T47D (cell line): ENCODE measurements around the gene KRTAP1-3.
"Not testable (repeated sequence)": the region's sequence is repeated elsewhere in the genome, so short reads cannot be mapped to it uniquely, and the experiment has no call there.

Experiments
- DNase-seq, 2 experiments: peaks; one replicate each; pipeline versions ENCODE4 v3.0.0 to v3.0.0-alpha.2; 2011 to 2012; ENCODE audit warnings: low read depth in 1 of 2, low spot score in 1 of 2
- JUND ChIP-seq: IDR thresholded peaks from 2 replicates; pipeline ENCODE4 v1.6.1; 2012; ENCODE audit warnings: low read depth
- in situ Hi-C: cut with HindIII; loops from 2 replicates; pipeline ENCODE4 v1.10.0; 2016; ENCODE audit warnings: low sequenced_read_pairs, low pct_unique_long_range_greater_than_20kb

The KRTAP1-3 gene

DNA sequence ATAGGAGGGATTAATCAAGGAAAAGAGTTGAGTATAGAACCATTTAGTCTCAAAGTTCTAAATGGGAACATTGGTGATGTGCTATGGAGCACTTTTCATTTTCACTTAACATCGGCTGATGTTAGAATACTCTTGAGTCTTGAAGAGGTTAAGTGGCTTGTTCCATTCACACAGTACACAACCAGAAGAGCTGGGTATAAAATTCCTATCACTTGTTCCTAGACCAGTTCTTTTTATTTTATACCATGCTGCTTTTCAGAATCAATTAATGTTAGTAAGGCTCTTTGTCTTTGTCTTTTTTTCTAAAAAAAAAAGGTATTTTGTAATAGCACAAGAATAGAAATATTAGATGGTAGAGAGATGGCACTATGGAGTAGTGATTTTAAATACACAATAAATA is 8.3 kb upstream of the KRTAP1-3 start:
- in situ Hi-C loops, result no loop called here
- DNase-seq, result no peak
- no peak for TF ChIP-seq JUND

GRCh38 chr17:41040783-41041571 is 6.3 kb upstream of the KRTAP1-3 start, which contains the start of gene KRTAP1-1:
Gene KRTAP1-1, minus strand, starts transcription at chr17:41041450. Its CDS starts 53 bp downstream, at chr17:41041397.
- peak in 1 of 2 experiments; percentile 59 for DNase-seq
- in situ Hi-C loops, result not testable (repeated sequence)

- no peak for DNase-seq
- no peak for TF ChIP-seq JUND
- in situ Hi-C loops, result no loop called here
Observed at GRCh38 chr17:41037853-41038350, 3.2 kb upstream of the KRTAP1-3 start.

GRCh38 chr17:41029633-41030245 is 4.9 kb downstream of the KRTAP1-3 start, which contains the start of gene KRTAP1-4:
Gene KRTAP1-4, minus strand, starts transcription at chr17:41030195. Its CDS starts 117 bp downstream, at chr17:41030078.
- no peak for DNase-seq
- no peak for TF ChIP-seq JUND
- in situ Hi-C loops, result no loop called here

DNA sequence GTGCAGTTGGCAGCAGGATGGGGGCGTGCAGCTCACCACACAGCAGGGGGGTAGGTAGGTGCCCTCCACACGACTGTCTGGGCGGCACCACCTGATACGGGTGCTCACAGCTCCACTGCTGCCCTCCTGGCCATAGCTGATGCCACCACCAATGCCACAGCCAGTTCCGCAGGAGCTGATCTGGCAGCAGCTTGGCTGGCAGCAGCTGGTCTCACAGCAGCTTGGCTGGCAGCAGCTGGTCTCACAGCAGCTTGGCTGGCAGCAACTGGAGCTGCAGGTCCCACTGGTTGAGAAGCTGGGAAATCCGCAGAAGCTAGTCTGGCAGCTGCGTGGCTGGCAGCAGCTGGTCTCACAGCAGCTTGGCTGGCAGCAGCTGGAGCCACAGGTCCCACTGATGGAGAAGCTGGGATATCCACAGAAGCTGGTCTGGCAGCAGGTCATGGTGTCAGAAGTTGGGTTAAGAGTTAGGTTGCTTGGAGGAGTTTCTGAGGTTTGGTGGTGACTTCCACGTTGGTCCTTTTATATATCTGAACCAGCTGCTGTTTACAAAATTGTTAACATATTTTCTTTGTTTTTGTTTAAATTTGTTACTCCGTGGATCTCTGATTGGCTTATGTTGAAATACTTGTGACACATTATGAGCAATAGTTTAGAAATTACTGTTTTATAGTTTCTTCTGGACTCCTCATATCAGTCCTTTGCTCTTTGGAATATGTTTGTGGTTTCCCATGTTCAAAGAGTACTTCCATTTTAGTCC is 7.8 kb downstream of the KRTAP1-3 start, which contains the start of gene KRTAP1-5:
TSS of gene KRTAP1-5 (minus strand) at position 494 of the 757 bp plus-strand sequence. CDS start at position 441, 53 bp downstream.
- TF ChIP-seq JUND, result no peak
- peak in 1 of 2 experiments; percentile 27 for DNase-seq
- in situ Hi-C loops, result no loop called here

DNA sequence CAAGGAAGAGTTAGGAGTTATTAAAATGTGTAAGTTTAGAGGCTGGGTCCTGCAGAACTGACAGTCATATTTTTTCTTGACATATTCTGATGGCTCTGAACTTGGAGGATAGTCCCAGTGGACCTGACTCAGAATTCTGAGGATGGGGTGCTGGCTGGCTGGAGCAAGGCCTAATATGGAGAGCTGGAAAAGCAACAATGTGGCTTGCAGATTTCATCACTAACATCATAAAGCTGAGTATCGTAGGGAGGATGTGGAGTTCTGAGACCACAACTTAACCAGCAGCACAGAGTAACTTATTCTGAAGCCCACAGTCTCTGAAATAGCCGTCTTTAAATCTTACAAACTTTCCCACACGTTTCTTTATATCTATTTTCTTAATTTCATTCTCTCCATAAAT is 10.0 kb downstream of the KRTAP1-3 start:
- in situ Hi-C loops, result no loop called here
- DNase-seq, result no peak
- no peak for TF ChIP-seq JUND

- TF ChIP-seq JUND, result no peak
- peak in 1 of 2 experiments; percentile 68 for DNase-seq
- in situ Hi-C loops, result no loop called here
Observed at GRCh38 chr17:41020336-41020735, 14.3 kb downstream of the KRTAP1-3 start.

- in situ Hi-C loops, result no loop called here
- no peak for TF ChIP-seq JUND
- DNase-seq, result no peak
Observed at GRCh38 chr17:41019415-41019814, 15.3 kb downstream of the KRTAP1-3 start.

DNA sequence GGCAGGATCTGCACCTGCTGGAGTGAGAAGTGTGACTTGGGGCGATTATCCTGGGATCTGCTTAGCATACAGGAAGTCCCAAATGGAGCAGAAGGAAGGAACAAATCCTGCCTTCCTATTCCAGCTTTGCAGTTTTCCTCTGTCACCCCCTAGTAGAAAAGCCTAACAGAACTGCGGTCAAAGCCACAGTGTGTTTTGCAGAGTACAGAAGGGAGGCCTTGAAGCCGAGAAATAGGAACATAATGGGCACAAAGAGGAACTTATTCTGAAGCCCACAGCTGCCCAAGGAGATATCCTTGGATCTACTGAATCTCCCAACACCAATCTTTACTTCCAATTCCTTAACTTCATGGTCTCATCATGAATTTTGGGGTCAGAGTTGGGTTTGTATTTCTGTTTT is 16.1 kb downstream of the KRTAP1-3 start:
- in situ Hi-C loops, result no loop called here
- TF ChIP-seq JUND, result no peak
- peak in 1 of 2 experiments; percentile 46 for DNase-seq

GRCh38 chr17:41016578-41017215 is 18.0 kb downstream of the KRTAP1-3 start:
- in situ Hi-C loops, result no loop called here
- DNase-seq, result no peak
- no peak for TF ChIP-seq JUND

GRCh38 chr17:41015454-41015853 is 19.2 kb downstream of the KRTAP1-3 start:
- in situ Hi-C loops, result no loop called here
- no peak for DNase-seq

GRCh38 chr17:41013606-41014005 is 21.1 kb downstream of the KRTAP1-3 start:
- in situ Hi-C loops, result no loop called here
- TF ChIP-seq JUND, result no peak
- no peak for DNase-seq

More at GRCh38 chr17:41015454-41015853, 19.2 kb downstream of the KRTAP1-3 start:
- TF ChIP-seq JUND, result no peak
